ENCODE measurements around the gene ZNF853. TPM values are rescaled to one million over a fixed set of nuclear protein-coding genes. Genes with fewer than 3 reads are reported as not detected.

The ZNF853 gene
- total and polyA plus RNA-seq, 2 experiments from 2014 or later, result 8.0 to 9.8 TPM

- TF ChIP-seq EZH2phosphoT487 (IDR thresholded peaks at IDR 0.05; ENCODE audit: low read depth, severe bottlenecking, unreplicated experiment) (no peak), EZH2 (IDR thresholded peaks at IDR 0.05; ENCODE audit: borderline replicate concordance) (no peak), CTCF (IDR thresholded peaks at IDR 0.05; ENCODE audit: poor library complexity) (no peak)
Measured at GRCh38 chr7:6650521-6651011, 35.2 kb downstream of the ZNF853 start.

GRCh38 chr7:6651851-6652445, 36.5 kb downstream of the ZNF853 start:
- Histone ChIP-seq H3K36me3 (replicated peaks; ENCODE audit: insufficient read depth, low read depth) (no peaks in the 10 kb centered on the region), H3K79me2 (no peaks in the 10 kb centered on the region)

More at GRCh38 chr7:6650521-6651011, 35.2 kb downstream of the ZNF853 start:
- no peaks in the 10 kb centered on the region for H3K27me3 ChIP-seq
- no peak overlapping the region for H3K4me3 ChIP-seq
- H4K20me1 ChIP-seq (ENCODE audit: insufficient read depth, poor library complexity, severe bottlenecking), result no peaks in the 10 kb centered on the region
- no peak overlapping the region for H2AFZ ChIP-seq
- H3K36me3 ChIP-seq (replicated peaks; ENCODE audit: insufficient read depth, low read depth), result no peaks in the 10 kb centered on the region
- H3K9me3 ChIP-seq (ENCODE audit: low read depth), result no peaks in the 10 kb centered on the region
- no peak for DNase-seq (ENCODE audit: low spot score)
- 100% methylated on average over 12 of the region's 12 CpGs for WGBS (ENCODE audit: low lambda C conversion rate, missing lambda C conversion rate)
- no peak overlapping the region for H3K27ac ChIP-seq
- H3K4me1 ChIP-seq (ENCODE audit: insufficient read depth), result no peaks in the 10 kb centered on the region
- H3K79me2 ChIP-seq, result no peaks in the 10 kb centered on the region
- no peak overlapping the region for H3K4me2 ChIP-seq
- H3K9me2 ChIP-seq (replicated peaks; ENCODE audit: insufficient read depth), result no peaks in the 10 kb centered on the region

GRCh38 chr7:6652446-6653011, 37.1 kb downstream of the ZNF853 start:
- Histone ChIP-seq H3K27ac (no peak overlapping the region), H4K20me1 (ENCODE audit: insufficient read depth, poor library complexity, severe bottlenecking) (no peaks in the 10 kb centered on the region), H3K4me1 (ENCODE audit: insufficient read depth) (no peaks in the 10 kb centered on the region), H3K4me2 (no peak overlapping the region), H3K79me2 (no peaks in the 10 kb centered on the region), H3K27me3 (no peaks in the 10 kb centered on the region), H3K9me2 (replicated peaks; ENCODE audit: insufficient read depth) (no peaks in the 10 kb centered on the region), H2AFZ (no peak overlapping the region), H3K9me3 (ENCODE audit: low read depth) (no peaks in the 10 kb centered on the region), H3K4me3 (no peak overlapping the region), H3K36me3 (replicated peaks; ENCODE audit: insufficient read depth, low read depth) (no peaks in the 10 kb centered on the region)
- over 99% methylated on average over 45 of the region's 75 CpGs for WGBS (ENCODE audit: low lambda C conversion rate, missing lambda C conversion rate)
- TF ChIP-seq CTCF (IDR thresholded peaks at IDR 0.05; ENCODE audit: poor library complexity), result no peak
- no peak for TF ChIP-seq EZH2phosphoT487 (IDR thresholded peaks at IDR 0.05; ENCODE audit: low read depth, severe bottlenecking, unreplicated experiment)
- TF ChIP-seq EZH2 (IDR thresholded peaks at IDR 0.05; ENCODE audit: borderline replicate concordance), result no peak
- no peak for DNase-seq (ENCODE audit: low spot score)

More at GRCh38 chr7:6651851-6652445, 36.5 kb downstream of the ZNF853 start:
- H3K9me3 ChIP-seq (ENCODE audit: low read depth), result no peaks in the 10 kb centered on the region
- no peak overlapping the region for H3K27ac ChIP-seq
- H3K9me2 ChIP-seq (replicated peaks; ENCODE audit: insufficient read depth), result no peaks in the 10 kb centered on the region
- H2AFZ ChIP-seq, result no peak overlapping the region
- no peaks in the 10 kb centered on the region for H4K20me1 ChIP-seq (ENCODE audit: insufficient read depth, poor library complexity, severe bottlenecking)
- no peaks in the 10 kb centered on the region for H3K27me3 ChIP-seq
- no peak for DNase-seq (ENCODE audit: low spot score)
- no peak overlapping the region for H3K4me2 ChIP-seq
- WGBS (ENCODE audit: low lambda C conversion rate, missing lambda C conversion rate), result 98% methylated on average over 32 of the region's 32 CpGs
- H3K4me1 ChIP-seq (ENCODE audit: insufficient read depth), result no peaks in the 10 kb centered on the region
- TF ChIP-seq CTCF (IDR thresholded peaks at IDR 0.05; ENCODE audit: poor library complexity) (no peak), EZH2 (IDR thresholded peaks at IDR 0.05; ENCODE audit: borderline replicate concordance) (no peak), EZH2phosphoT487 (IDR thresholded peaks at IDR 0.05; ENCODE audit: low read depth, severe bottlenecking, unreplicated experiment) (no peak)
- H3K4me3 ChIP-seq, result no peak overlapping the region

Measured in hepatocyte (in vitro differentiated cells).